ENCODE data around the gene UBE2V1. TPM values are rescaled to one million over a fixed set of nuclear protein-coding genes. Genes with fewer than 3 reads are reported as not detected.

UBE2V1 gene
- total and polyA plus RNA-seq, 2 donors (not counting 3 experiments of a cell fraction or from before 2014, with no cell fraction given): 145 to 156 TPM

DNA sequence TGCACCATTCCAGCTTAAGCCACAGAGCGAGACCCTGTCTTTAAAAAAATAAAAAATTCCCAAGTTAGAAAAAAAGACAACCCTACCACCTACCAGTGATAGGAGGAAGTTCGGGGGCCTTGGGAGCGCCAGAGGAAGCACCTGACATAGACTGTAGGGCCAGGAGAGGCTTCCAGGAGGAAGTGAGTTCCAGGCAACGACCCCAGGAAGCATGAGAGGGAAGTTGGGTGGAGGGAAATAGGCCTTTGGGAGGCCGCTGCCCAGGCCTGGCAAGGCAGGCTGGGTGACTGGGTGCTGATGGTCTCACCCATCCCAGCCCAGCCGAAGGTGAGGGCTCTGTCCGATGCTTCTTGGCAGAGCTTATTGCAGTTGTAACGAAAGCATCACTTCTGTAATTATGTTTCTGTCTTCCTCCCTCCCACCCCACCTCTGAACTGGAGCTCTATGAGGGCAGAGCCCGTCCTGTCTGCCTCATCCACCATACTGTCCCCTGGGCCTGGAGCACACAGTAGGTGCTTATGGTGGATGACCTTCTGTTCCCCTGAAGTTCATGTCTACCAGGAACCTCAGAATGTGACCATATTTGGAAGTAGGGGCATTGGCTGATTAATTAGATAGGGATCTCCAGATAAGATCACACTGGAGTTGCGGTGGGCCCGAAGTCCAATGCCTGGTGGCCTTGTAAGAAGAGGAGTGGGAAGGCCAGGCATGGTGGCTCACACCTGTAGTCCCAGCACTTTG, 54.1 kb downstream of the UBE2V1 start:
- ChIA-PET POLR2A (interaction anchor here (0.6 kb wide), 2 partner anchors 69 to 488 kb away, joined by 3 read pairs; no protein-coding TSS in a partner anchor), CTCF (interaction anchor here (0.9 to 19.6 kb wide), 3 partner anchors 12 to 78 kb away, joined by 3 to 1187 read pairs (median 34); partner anchors contain the start of gene SNAI1)
- no peaks in the 10 kb centered on the region for H3K9me1 ChIP-seq (replicated peaks; ENCODE audit: control insufficient read depth, extremely low read depth, insufficient read depth, low read length)
- no peak overlapping the region for H2AFZ ChIP-seq (ENCODE audit: low read depth, low read length)
- H3K4me1 ChIP-seq (ENCODE audit: control insufficient read depth, extremely low read depth, insufficient read depth, low read length): no peaks in the 10 kb centered on the region
- no peaks in the 10 kb centered on the region for H3K27me3 ChIP-seq (ENCODE audit: control insufficient read depth in 2 of 2, insufficient read depth in 2 of 2, low read length in 2 of 2)
- intact Hi-C loops (cut with micrococcal nuclease) (no loop called here), dilution Hi-C loops (cut with MboI; ENCODE audit: extremely low pct_ligation_motif_present, low sequenced_read_pairs) (no loop called here)
- no peaks in the 10 kb centered on the region for H3K79me2 ChIP-seq (ENCODE audit: control insufficient read depth, insufficient read depth, low read length)
- TF ChIP-seq POLR2A (IDR thresholded peaks at IDR 0.05; ENCODE audit: low read depth, low read length) (no peak), EZH2 (IDR thresholded peaks at IDR 0.05; ENCODE audit: borderline replicate concordance, low read depth, low read length, severe bottlenecking) (no peak), MYC (IDR thresholded peaks at IDR 0.05; ENCODE audit: low read depth, low read length) (no peak), POLR2AphosphoS5 (IDR thresholded peaks at IDR 0.05; ENCODE audit: insufficient read depth, low read depth, low read length) (no peak), FOS (IDR thresholded peaks at IDR 0.05; ENCODE audit: borderline replicate concordance, insufficient read depth, low read length) (no peak), JUN (IDR thresholded peaks at IDR 0.05; ENCODE audit: borderline replicate concordance, insufficient read depth, insufficient read length, low read depth) (no peak), GATA2 (IDR thresholded peaks at IDR 0.05; ENCODE audit: insufficient read depth, insufficient read length, low read depth, low read length) (no peak)
- TF ChIP-seq, protein P1, sequence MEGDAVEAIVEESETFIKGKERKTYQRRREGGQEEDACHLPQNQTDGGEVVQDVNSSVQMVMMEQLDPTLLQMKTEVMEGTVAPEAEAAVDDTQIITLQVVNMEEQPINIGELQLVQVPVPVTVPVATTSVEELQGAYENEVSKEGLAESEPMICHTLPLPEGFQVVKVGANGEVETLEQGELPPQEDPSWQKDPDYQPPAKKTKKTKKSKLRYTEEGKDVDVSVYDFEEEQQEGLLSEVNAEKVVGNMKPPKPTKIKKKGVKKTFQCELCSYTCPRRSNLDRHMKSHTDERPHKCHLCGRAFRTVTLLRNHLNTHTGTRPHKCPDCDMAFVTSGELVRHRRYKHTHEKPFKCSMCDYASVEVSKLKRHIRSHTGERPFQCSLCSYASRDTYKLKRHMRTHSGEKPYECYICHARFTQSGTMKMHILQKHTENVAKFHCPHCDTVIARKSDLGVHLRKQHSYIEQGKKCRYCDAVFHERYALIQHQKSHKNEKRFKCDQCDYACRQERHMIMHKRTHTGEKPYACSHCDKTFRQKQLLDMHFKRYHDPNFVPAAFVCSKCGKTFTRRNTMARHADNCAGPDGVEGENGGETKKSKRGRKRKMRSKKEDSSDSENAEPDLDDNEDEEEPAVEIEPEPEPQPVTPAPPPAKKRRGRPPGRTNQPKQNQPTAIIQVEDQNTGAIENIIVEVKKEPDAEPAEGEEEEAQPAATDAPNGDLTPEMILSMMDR (IDR thresholded peaks at IDR 0.05; ENCODE audit: extremely low read depth in 1 of 2, insufficient read depth in 1 of 2, low read depth in 1 of 2, low read length in 2 of 2): no peak
- no peak overlapping the region for H3K9ac ChIP-seq (replicated peaks; ENCODE audit: extremely low read depth, insufficient read depth, low read length)
- BruUV-seq (replicated peaks): no TSS peak
- no peak overlapping the region for H3K4me2 ChIP-seq (ENCODE audit: insufficient read depth, low read length)
- H3K4me3 ChIP-seq (replicated peaks in 1 of 3; ENCODE audit: insufficient read depth in 1 of 3, low read depth in 1 of 3, low read length in 3 of 3): no peak overlapping the region
- DNase-seq (ENCODE audit: low read depth, low spot score) (no peak), FAIRE-seq (no peak)
- H3K27ac ChIP-seq (ENCODE audit: insufficient read depth, low read depth, low read length): no peak overlapping the region
- no peaks in the 10 kb centered on the region for H3K36me3 ChIP-seq (ENCODE audit: control insufficient read depth in 2 of 2, extremely low read depth in 1 of 2, insufficient read depth in 2 of 2, low read length in 2 of 2)
- no peaks in the 10 kb centered on the region for H3K9me3 ChIP-seq (replicated peaks; ENCODE audit: control insufficient read depth, insufficient read depth, low read length)
- no peaks in the 10 kb centered on the region for H4K20me1 ChIP-seq (replicated peaks; ENCODE audit: control insufficient read depth, extremely low read depth, insufficient read depth, low read length)

Data from endothelial cell of umbilical vein (primary cell).